HG02885 (cell line): ENCODE measurements around the gene SPTBN2.

ENCODE experiments used
- ATAC-seq: cut with Tn5 transposase; IDR thresholded peaks from one replicate; pipeline ENCODE4 v1.9.1; 2021; ENCODE audit warnings: mild to moderate bottlenecking; ENCODE audit not compliant: unreplicated experiment, poor library complexity

SPTBN2 gene

DNA sequence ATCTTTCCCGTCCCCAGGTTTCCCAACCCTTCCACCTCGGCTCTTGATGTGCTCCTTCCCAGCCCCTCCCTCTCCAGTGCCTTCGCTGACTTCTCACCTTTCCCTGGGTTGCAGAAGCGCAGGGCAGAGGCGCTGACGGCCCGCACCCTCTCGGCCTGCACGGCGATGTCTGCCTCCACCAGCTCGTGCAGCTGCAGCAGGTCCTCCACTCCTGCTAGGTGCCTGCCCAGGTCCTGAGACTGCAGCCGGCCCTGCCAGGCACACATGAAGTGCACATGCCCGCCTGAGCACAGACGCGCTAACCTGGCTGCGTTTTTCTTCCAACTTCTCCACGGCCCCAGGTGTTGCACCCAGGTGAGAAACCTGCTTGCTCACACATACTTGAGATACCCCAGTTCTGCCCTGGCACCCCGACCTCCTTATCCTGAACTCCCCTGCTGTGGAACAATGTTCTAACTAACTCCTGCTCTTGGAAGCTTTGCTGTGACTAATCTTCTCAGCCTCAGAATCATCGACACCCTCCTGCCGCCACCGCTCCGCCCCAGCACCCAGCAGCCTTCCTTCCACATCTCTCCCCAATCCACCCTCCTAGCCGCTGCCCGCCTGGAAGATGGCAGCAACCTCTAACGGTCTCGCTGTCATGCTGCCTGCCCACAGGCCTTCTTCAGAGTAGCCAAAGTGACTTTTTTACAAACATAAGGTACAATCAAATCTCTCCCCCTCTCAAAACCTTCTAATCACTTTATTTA lies 23.3 kb downstream of the SPTBN2 start:
- no peak for ATAC-seq

DNA sequence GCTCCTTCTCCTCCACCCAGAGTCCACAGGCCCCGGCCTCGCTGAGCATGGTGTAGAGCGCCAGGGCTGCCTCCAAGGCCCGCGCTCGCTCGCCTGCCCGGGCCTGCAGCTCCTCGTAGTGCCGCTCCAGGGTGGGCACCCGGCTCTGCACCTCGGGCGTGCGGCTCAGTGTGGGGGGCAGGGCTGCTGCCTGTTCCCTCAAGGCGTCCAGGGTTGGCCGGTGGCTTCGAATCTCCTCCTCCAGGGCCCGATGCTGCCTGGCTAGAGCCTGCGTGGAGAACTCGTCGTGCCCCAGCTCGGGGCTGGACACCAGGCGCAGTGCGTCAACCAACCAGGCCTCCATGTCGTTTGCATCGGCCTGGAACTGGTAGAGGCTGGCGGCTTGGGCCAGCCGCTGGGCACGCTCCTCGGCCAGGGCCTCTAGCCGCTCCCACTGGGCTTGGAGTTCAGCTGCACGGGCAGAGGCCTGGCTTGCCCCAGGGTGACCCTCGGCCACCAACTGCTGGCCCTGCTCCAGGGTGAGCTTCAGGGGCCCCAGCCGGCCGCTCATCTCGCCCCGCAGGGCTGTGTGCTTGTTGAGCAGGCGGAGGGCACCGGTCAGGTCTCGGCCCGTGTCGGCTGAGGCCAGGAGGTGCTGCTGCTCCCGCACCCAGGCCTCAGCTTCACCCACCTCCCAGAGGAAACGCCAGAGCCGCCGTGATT lies 24.2 kb downstream of the SPTBN2 start:
- no peak for ATAC-seq

DNA sequence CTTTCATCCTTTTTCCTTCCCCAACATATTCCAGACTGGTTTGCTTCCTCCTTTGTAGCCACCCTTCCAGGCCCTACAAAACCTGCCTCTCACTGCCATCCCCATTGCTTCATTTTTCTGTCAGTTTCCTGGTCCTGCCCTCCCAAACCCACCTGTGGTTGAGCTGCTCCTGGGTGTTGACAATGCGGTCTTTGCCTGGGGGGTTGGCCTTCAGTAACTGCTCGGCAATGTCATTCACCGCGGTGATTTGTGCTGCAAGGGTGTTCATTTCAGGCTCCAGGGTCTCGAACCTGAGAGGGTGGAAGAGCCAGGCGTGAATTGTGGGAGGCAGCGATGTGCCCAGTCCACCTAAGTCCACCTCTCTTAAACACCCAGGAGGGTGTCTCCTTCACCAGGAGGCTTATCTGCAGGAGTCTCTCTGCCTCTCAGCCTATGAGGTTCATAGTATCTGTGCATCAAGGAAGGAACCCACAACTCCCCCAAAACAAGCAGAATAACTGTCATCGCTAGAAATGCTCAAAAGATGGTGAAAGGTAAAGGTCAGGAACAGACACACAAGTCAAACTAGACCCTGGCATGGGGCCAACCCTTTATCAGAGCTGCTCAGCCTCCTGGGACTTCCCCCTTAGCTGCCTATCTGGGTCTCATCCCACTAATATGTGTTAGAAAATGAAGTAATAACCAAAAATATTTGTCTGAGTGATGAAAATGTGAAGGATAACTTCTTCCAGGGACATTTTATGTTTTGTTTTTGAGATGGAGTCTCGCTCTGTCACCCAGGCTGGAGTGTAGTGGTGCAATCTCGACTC lies 27.4 kb downstream of the SPTBN2 start:
- ATAC-seq: no peak

DNA sequence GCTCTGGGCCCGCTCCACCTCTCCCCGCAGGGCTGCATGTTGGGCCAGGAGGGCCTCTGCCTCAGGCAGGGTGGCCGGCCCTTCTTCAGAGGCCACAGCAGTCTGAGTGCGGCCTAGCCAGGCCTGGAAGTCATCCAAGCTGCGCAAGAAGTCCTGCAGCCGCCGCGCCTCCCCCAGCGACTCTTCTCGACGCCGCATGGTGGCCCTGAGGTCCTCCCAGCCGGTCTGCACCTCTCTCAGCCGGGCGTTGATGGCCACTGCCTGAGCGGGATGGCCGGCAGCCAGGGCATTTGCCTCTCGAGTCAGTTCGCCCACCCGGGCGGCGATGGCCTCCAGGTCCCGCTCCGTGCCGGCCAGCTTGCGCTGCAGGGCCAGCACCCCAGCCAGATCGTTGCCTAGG lies 28.3 kb downstream of the SPTBN2 start:
- no peak for ATAC-seq

GRCh38 chr11:66700337-66700736 lies 28.7 kb downstream of the SPTBN2 start:
- no peak for ATAC-seq

GRCh38 chr11:66698491-66698890 lies 30.5 kb downstream of the SPTBN2 start:
- no peak for ATAC-seq

DNA sequence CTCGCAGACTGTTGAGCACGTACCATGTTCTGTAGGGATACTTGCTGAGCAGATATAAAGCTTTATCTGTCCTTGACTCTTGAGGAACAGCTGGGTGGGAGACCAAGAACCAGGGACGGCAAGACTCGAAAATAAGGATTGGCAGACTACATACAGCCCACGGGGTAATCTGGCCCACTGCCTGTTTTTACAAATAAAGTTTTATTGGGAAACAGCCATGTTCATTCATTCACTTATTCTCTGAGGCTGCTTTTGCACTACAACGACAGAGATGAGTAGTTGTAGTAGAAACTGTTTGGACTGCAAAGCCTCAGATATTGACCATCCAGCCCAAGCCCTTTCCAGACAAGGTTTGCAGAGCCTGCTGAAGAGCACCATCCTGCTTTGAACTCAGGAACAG lies 31.0 kb downstream of the SPTBN2 start:
- ATAC-seq: no peak

- no peak for ATAC-seq
Measured at GRCh38 chr11:66696146-66696545, 32.9 kb downstream of the SPTBN2 start.

DNA sequence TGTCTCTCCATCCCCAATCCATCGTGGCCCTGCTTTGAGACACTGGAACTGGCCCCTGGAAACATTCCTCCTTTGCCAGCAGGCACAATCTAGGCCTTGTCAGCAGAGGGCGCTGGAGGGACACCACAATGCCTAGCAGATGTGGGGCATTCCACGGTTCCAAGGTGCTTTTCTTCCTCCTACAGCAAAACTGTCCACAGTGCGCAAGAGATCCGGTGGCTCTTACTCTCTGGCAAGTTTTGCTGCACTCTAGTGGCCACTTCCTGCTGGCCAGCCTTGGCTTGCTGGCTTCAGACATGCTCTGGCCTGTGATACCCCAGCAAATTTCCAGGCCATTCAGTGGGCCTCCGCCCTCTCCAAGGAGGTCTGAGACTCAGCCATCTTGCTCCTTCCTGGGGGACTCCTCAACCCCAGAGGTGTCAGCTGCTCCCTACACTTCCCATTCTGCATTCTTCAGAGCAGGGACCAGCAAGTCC lies 34.2 kb downstream of the SPTBN2 start:
- peak; percentile 57 for ATAC-seq

- no peak for ATAC-seq
Measured at GRCh38 chr11:66694056-66694410, 35.0 kb downstream of the SPTBN2 start.

GRCh38 chr11:66693356-66694055 lies 35.5 kb downstream of the SPTBN2 start:
- no peak for ATAC-seq

GRCh38 chr11:66692871-66693331 lies 36.1 kb downstream of the SPTBN2 start:
- no peak for ATAC-seq

GRCh38 chr11:66692446-66692845 lies 36.6 kb downstream of the SPTBN2 start:
- ATAC-seq: no peak

- no peak for ATAC-seq
Measured at GRCh38 chr11:66691311-66691980, 37.6 kb downstream of the SPTBN2 start.

GRCh38 chr11:66689661-66690590 lies 39.1 kb downstream of the SPTBN2 start:
- no peak for ATAC-seq

DNA sequence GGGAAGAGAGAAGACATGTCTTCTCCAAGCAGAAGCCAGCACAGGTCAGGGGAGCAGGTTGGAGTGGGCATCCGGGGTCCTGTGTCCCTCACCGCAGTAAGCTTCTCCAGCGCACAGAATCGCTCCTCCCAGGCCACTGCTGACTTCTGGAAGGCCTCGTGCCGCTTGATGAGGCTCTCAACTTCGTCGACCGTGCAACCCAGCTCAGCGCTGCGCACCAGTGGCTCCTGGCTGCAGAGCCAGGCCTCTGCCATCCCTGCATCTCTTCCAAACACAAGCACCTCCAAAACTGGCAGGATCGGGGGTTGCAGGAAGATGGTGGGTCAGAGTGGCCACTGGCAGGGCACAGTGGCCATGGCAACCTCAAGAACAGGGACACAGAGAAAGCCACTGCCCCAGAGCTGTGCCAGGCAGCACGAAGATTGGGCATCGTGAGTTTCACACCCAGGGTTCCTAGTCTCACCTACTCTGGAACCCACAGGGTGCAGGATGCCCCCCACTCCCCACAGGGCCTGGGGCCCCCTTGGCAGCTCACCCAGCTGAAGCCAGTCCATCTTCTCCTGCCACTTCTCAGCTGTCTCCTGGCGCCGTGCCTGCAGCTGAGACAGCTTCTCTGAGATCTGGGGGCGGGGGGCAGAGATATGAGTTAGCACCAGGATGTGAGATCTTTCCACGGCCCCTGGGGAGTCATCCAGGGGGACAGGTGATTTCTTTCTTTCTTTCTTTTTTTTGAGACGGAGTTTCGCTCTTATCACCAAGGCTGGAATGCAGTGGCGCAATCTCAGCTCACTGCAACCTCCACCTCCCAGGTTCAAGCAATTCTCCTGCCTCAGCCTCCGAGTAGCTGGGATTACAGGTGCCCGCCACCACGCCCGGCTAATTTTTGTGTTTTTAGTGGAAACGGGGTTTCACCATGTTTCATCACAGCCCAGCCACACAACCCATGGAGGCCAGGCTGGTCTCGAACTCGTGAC lies 40.2 kb downstream of the SPTBN2 start:
- ATAC-seq: no peak

DNA sequence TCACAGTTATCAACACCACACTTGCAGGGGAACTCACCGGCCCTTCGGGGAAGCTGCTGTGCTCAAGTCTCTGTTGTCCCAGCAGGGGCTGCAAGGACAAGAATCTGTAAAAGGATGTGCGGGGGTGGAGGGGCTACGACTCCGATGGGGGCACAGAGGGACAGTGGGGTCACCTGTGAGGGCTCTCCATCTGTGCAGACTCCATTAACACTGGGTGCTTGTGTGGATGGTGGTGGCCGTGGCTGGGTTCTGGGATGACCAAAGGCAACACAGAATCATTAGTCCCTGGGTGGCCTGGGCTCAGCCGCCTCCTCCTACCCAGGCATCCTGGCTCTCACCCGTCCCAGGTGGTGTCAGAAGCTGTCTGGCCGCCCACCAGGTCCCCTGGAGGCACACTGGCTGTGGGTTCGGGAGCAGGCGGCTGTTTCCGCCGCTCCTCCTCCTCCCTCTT lies 41.2 kb downstream of the SPTBN2 start:
- no peak for ATAC-seq
